Stimulated activated CD8-positive, alpha-beta memory T cell treated with anti-CD3 and anti-CD28 coated beads, Interleukin-15, amount 100 ng/mL, for 4 hours (primary cell): ENCODE measurements around the gene RNF13.
A peak's percentile ranks its signal among the peaks of the same experiment; 100 is the strongest.
"Not testable (repeated sequence)": the region's sequence is repeated elsewhere in the genome, so short reads cannot be mapped to it uniquely, and the experiment has no call there.

Experiments used
- DNase-seq, 2 donors: peaks; one replicate each; pipeline ENCODE4 v3.0.0-alpha.2; 2020; ENCODE audit warnings: low read depth in 2 of 2

Gene RNF13

DNA sequence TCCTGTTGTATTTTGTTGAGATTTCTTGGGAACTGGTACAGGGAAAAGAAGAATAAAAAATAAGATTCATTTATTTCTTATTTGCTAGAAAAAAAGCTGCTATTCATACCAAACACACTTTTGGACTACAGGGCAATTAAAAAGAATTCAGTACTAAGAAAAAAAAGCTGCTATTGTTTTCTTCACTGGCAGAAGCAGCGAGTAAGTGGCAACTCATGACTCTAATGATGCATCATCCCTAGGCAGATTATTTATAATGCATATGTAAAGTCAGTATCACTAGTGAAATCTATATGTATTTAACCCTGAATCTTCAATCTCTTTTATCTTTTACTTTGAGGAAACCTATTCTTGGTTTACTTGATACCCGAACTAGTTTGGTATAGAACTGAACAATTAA lies 142.4 kb downstream of the RNF13 start:
- DNase-seq = no peak

GRCh38 chr3:149957361-149958125 lies 144.5 kb downstream of the RNF13 start:
- DNase-seq = no peak

DNA sequence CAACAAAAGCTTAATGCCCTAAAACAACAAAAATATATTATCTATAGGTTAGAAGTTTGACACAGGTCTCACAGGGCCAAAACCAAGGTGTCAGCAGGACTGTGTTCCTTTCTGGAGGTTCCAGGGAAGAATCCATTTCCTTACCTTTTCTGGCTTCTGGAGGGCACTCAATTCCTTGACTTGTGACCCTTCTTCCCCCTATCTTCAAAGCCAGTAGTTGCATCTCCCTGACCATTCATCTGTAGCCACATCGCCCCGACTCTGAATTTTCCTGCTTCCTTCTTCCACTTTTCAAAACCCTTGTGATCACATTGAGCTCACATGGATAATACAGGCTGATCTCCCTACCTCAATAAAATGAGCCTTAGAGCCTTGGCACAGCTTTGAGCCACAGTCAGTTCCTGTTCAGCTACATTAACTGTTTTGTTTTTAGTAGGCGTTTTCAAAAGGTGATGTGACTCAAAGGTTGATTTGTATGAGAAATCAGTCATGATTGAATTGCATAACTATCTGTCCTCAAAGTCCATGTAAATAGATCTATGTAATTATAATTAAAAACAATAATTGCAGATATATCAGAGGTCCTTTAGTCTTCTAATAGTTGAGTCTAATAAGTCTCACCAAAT lies 145.3 kb downstream of the RNF13 start:
- no peak for DNase-seq

- no peak for DNase-seq
These were observed 146.4 kb downstream of the RNF13 start for GRCh38 chr3:149959443-149959842.

DNA sequence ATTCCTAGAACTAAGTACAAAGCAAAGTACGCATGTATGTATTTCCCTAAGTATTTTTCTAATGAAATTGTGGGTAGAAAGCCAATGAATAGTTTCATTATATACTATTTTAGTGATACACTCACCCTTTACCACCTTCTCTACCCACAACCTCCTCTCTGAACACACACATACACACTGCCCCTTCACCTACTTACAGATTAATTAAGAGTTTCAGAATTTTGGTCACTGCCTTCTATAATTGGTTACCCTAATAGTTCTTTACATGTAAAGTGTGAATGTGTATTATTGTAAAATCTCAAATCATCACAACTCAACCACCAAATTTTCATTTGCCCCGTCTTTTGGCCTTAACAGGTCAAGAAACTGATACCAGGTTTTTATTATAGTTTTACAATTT lies 150.5 kb downstream of the RNF13 start:
- DNase-seq = no peak

- no peak for DNase-seq
These were observed 151.3 kb downstream of the RNF13 start for GRCh38 chr3:149964291-149964690.

DNA sequence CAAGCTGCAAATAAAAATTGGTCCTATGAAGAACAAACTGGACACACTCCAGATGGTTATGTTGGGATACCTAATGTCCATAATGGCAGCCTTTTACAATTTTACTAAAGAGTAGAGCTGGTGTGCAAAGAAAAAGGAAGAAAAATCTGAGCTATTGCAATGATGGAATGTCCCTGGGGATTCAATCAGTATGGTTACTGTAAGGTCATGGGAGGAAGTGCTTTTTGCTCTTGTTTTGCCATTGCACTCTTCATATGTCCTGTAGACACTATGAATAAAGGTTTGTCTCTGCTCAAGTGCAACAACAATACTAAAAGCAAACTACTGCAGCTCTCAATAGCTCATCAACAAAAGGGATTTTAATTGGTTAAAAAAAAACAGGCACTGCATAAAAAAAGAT lies 152.3 kb downstream of the RNF13 start:
- no peak for DNase-seq

GRCh38 chr3:149967086-149967685 lies 154.2 kb downstream of the RNF13 start:
- no peak for DNase-seq

GRCh38 chr3:149968216-149968615 lies 155.2 kb downstream of the RNF13 start:
- DNase-seq = no peak

DNA sequence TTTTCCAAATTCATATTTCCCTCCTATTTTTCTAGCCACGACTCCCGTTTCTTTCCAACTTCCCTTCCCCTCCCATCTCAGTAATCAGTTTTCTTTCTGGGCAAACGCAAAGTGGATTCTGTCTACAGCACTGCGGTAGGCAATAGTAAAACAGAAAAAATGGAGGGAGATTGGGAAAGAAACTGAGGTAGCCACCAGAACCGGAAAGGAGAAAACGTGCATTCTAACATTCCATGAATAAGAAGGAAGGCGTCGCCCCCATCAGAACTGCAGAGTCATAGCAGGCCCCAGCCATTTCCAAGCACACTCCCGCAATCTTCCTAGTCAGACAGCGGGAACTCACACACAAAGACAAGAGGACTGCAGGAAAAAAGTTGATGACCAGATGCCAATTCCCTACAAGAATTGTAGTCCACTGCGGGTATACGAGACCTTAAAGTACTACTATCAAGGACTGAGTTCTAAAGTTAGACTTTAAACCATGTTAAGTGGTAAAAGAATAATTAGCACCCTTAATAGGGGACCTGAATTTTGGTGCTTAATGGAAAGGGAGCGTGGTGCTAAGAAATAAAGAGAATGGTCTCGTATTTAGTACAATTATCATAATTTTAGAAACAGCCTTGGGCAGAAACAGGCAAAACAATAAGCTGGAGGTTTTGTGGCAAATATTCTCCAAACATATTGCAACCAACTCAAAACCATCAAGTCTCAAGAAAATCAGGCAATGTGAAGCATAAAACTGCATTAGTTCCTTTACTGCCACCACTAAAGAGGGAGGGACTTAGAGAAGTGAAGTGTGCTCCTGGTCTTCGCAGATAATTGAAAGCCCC lies 156.3 kb downstream of the RNF13 start:
- no peak for DNase-seq

DNA sequence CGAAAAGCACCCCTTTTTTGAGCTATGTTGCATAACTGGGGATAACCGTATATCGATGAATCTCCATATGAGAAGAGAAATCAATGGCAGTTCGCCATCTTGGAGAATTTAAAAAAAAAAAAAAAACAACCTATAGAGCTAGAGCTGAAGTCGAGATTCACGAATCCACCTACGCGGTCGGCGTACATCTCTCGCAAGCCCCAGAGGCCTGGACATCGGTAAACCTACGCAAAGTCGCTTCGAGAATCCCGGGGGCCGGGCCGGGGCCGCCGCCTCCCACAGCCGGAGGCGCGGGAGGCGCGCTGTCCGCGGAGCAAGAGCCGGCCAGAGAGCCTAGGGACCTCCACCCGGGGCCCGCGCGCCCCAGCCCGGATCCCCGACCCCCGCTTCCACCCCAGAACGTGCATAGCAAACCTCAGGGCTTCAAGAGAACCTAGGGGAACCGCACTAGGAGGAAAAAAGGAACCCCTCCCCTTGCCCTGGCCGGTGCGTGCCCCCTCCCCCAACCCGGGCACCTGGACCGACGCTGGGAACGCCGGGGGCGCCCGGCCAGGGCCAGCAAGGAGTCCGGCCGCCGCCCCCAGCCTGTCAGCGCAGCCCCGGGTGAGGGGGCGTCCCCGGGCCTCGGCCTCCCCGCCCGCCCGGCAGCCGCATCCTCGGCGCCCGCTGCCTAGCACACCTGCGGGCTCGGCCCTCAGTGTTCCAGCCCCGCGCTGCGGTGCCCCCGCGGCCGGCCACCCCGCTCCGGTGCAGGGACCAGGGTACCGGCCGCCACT lies 157.1 kb downstream of the RNF13 start:
- DNase-seq = peak; percentile 55

DNA sequence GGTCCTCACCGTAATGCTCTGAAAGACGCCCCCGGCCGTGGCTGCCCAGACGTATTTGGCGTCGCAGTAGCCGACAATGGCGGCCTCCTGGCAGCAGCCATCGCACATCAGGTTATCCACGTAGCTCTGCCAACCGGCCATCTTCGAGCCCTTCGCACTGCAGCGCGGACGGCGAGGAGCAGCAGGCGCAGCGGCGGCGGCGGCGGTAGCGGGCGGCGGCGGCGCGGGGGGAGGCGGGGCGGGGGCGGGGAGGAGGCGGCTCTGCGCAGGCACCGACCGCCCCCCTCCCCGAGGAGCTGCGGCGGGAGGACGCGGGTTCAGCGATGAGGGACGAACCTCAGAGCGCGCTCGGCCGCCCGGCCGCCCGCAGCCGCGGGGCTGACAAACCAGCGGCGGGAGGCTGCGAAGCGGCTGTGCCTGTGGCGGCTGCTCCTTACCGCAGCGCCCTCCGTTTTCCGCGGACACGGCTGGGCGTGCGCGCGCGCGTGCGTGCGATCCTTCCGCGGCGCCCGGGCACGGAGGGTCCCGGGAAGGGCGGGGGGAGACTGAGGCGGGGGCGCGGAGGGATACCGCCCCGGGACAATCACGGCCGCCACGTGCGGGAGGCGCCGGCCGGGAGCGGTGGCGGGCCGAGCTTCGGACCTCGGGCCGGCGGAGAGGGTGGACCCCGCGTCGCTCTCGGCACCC lies 157.8 kb downstream of the RNF13 start, which contains the start of gene PFN2:
Gene PFN2 (minus strand): TSS at position 180 of the 687 bp plus-strand sequence. CDS start 39 bp downstream, at position 141.
- DNase-seq = peak in 1 of 2 donors; percentile 38

- DNase-seq = peak in 1 of 2 donors; percentile 1
These were observed 158.5 kb downstream of the RNF13 start for GRCh38 chr3:149971403-149972075.

GRCh38 chr3:149975919-149976318 lies 162.9 kb downstream of the RNF13 start:
- DNase-seq = no peak

DNA sequence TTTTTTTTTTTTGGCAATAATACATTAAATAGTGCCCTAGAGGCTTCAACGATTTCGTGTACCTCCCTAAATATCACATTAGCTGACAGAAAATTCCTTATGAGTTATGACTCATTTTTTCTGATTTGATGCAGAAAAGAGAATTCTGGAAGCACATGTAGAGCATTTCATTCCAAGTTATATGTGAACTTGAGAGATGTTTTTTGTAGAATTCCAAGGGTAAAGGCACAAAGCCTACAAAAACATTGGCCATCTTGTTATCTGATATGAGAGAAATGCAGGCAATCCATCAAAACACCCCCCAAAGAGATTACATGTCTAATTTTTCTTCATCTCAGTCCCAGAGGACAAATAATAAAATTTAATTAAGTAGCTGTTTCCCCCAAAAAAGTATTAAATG lies 164.4 kb downstream of the RNF13 start:
- DNase-seq = no peak

DNA sequence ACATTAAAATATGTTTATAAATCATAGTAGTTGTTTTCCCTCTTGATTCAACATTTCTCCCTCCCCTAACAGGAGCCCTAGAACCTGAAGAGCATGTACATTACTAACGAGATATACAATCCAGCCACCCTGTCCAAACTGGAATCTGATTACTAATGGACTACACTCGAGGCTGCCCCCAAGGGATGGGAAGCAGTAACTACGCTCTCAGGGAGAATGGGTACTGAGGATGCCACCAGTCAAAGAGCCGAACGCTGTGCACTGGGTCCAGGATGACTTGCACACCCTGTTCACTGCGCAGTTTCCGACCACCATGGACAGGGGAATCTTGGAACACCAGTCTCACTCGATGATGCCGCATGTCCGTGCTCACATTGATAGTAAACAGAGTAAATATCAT lies 169.0 kb downstream of the RNF13 start:
- DNase-seq = not testable (repeated sequence)

- not testable (repeated sequence) for DNase-seq
These were observed 170.0 kb downstream of the RNF13 start for GRCh38 chr3:149983053-149983452.

DNA sequence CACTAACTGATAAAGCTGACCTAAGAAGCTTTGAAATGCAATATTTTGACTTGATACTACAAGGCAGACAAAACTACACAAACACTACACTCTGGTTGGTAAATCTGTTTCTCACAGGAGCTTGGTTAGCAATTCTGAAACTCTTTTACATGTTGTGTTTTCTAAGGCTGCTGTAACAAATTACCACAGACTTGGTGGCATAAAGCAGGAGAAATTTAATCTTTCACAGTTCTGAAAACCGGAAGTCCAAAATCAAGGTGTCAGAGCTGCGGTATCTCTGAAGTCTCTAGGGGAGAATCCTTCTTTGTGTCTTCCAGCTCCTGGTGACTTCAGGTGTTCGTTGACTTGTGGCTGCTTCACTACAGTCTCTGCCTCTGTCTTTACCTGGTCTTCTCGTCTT lies 170.6 kb downstream of the RNF13 start:
- no peak for DNase-seq

DNA sequence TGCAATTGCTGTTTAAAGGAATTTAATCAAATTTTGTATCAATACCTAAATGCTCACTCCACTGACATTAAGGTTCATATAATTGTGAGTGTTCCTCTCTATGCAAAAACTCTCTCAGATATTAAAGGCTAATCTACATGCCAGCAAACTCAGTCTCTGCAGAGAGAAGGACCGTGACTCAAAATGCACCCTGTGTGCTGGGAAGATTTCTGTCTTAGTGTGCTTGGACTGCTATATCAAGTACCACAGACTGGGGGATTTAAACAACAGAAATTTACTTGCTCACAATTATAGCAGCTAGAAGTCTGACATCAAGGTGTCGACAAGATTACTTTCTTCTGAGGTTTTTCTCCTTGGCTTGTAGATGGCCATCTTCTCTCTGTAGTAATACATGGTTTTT lies 176.3 kb downstream of the RNF13 start:
- no peak for DNase-seq

DNA sequence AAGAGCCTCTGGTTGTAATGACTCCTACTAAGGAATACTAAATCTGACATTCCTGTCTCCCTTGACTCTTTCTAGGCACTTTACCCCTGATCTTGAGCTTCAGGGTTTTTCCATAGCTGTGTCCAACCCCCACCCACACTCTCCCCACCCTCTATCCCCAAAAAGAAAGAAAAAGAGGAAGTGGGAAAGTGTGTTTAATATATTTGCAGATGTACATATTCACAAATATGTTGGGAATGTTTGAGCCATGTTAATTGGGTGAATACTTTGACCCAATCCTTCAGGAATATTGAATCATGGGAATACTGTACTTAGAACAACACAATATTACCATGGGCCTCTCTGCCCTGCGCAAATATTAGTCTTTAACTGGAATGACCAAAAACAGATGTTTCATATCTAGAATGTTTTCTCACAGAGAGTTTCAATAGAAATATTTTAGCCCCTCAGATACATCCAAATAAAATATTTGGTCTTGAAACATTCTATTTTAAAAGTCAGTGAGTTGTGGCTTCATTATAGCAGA lies 177.5 kb downstream of the RNF13 start:
- DNase-seq = no peak
